Heart left ventricle (tissue), 16 donors: ENCODE data around the gene MAP3K20. TPM values are rescaled to one million over a fixed set of nuclear protein-coding genes. Genes with fewer than 3 reads are reported as not detected.
A peak's percentile ranks its signal among the peaks of the same experiment; 100 is the strongest.

Experiments used
- ATAC-seq, 4 donors: fragments of 200-7000 bp; cut with Tn5 transposase; one replicate each; pipeline ENCODE4 v1.9.1; 2020 to 2022; ENCODE audit warnings: moderate library complexity in 4 of 4, mild to moderate bottlenecking in 3 of 4, moderate number of reproducible peaks in 1 of 4
- DNase-seq, 5 donors: peaks; one replicate each; pipeline ENCODE4 v3.0.0-alpha.2; 2020
- H3K27ac ChIP-seq, 12 donors: fragments of 200-600 bp; sonication (generic) in 4 of 12; one replicate each; pipeline versions ENCODE4 v1.5.0 to v1.8.0; 2016 to 2022; ENCODE audit warnings: mild to moderate bottlenecking in 2 of 12
- H3K27me3 ChIP-seq, 9 donors: fragments of 200-600 bp; sonication (generic) in 2 of 9; one replicate each; pipeline versions ENCODE4 v1.5.1 to v1.8.0; 2016 to 2022; ENCODE audit warnings: mild to moderate bottlenecking in 3 of 9
- H3K36me3 ChIP-seq, 9 donors: fragments of 200-600 bp; sonication (generic) in 2 of 9; one replicate each; pipeline versions ENCODE4 v1.5.0 to v1.8.0; 2018 to 2022; ENCODE audit warnings: mild to moderate bottlenecking in 2 of 9
- H3K4me1 ChIP-seq, 12 donors: fragments of 200-600 bp; sonication (generic) in 4 of 12; one replicate each; pipeline versions ENCODE4 v1.5.0 to v1.8.0; 2016 to 2022; ENCODE audit warnings: mild to moderate bottlenecking in 3 of 12
- H3K4me3 ChIP-seq, 12 donors: fragments of 200-600 bp; sonication (generic) in 4 of 12; one replicate each; pipeline versions ENCODE4 v1.5.0 to v1.8.0; 2017 to 2022; ENCODE audit warnings: mild to moderate bottlenecking in 9 of 12, moderate library complexity in 4 of 12
- H3K9me3 ChIP-seq, 12 donors: fragments of 200-600 bp; sonication (generic) in 4 of 12; one replicate each; pipeline versions ENCODE4 v1.5.0 to v1.8.0; 2016 to 2022; ENCODE audit warnings: mild to moderate bottlenecking in 1 of 12
- CTCF ChIP-seq, 12 donors: fragments of 200-600 bp; sonication (generic) in 4 of 12; IDR thresholded peaks; one replicate each; pipeline versions ENCODE4 v1.5.0 to v1.8.0; 2018 to 2022; ENCODE audit warnings: antibody characterized with exemption in 12 of 12, mild to moderate bottlenecking in 5 of 12
- POLR2A ChIP-seq, 2 donors: fragments of 450-650 bp; IDR thresholded peaks; one replicate each; pipeline ENCODE4 v1.6.1; 2017; ENCODE audit warnings: antibody characterized with exemption in 2 of 2, mild to moderate bottlenecking in 2 of 2, moderate library complexity in 2 of 2
- WGBS, 4 donors: extraction: QIAGEN DNeasy Blood & Tissue Kit in 2 of 4; methylation state at CpG; one replicate each; pipeline versions ENCODE4 v1.1.5 to v1.1.7; 2013 to 2018; 5-methylcytosine and 5-hydroxymethylcytosine counted together
- intact Hi-C, 10 donors: fragments of 100-400 bp; cut with DNase I; formaldehyde crosslinking; loops; one replicate each; pipeline versions ENCODE4 v1.11.1 to v1.14.2; 2022
- polyA plus RNA-seq, 2 donors: library from polyadenylated mRNA; stranded (reverse); fragments of 200-250 nt; gene quantifications; one replicate each; pipeline ENCODE4 v1.2.3, GENCODE V29; 2013
- total RNA-seq, 9 donors: library from RNA; depleted of rRNA in 2 of 9; stranded (reverse); fragments of >200 nt in 2 of 9; fragmentation: NEBNext Ultra II Directional in 3 of 9; extraction: Animal tissue kit (Norgen Biotek cat#: 25700) in 3 of 9; gene quantifications; one replicate each; pipeline versions ENCODE4 v1.1.0 to v1.2.4, GENCODE V29; 2016 to 2023
- donor health status: ischemic (EF 13 %, LVEDD 7.1; RV severe dilation, severe dysfunction).
- donor health status: healthy with polysubstance abuse.
- donor health status: DM: no; HTN: yes; CAD: no.
- donor health status: DM: no; HTN: no; CAD: no.
- donor health status: ischemic (EF 25% LVEDD 6.9; RV normal size, moderate dysfunction).
- donor health status: ischemic (EF 25% LVEDD 5.7; RV mildly dilated, moderate dysfunction).
- donor health status: healthy.
- donor health status: DM: yes; HTN: yes; CAD: no.
- donor health status: ischemic (EF 35%, LVEDD 5.7; RV mildly dilated, moderate dysfunction).
- donor health status: nonischemic (EF 11% LVEDD 7.7; RV severe dilation, severe dysfunction).
- donor health status: DM: yes; HTN: yes; CAD: no.
- donor health status: PGD.
- donor health status: ischemic (EF 29% LVEDD 5.4; RV normal size, mild dysfunction).
- donor health status: nonischemic (EF 23%, LVEDD 6.1; RV moderate dilation, normal function).

MAP3K20 gene
- total and polyA plus RNA-seq, 11 donors = 98.6 to 487 (median 355) TPM

DNA sequence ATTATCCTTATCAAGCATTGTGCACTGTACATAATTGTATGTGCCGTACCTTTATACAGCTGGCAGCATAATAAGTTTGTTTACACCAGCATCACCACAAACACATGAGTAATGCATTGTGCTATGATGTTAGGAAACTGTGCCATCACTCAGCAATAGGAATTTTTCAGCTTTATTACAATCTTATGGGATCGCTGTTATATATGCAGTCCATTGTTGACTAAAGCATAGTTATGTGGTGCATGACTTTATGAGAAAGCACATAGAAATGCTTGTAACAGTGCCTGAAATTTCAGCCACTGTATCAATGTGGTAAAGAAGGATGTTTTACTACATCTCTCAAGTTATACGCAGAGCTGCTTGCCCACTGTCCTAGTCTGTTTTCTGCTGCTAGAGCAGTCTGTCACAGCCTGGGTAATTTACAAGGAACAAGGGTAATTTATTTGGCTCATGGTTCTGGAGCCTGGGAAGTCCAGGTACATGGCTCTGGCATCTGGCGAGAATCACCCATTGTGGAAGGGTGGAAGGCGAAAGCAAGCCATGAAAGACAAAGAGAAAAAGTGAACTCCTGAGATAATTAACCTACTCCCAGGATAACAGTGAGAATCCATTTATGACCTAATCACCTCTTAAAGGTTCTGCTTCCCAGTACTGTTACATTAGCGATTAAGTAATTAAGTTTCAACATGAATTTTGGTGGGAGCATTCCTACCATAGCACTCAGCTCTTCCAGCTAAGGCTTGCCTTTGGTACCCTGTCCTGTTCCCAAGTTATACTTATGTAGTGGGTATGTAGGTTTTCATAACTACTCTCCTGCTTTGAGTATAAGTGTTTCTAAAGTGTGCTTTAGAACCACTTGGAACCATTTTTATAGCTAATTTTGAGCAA, 4.6 kb downstream of the MAP3K20 start:
- ATAC-seq (no peak), DNase-seq (no peak)
- H3K4me1 ChIP-seq = peaks cover 0 to 50% (median 28%) of the 10 kb centered on the region in 12 donors
- H3K9me3 ChIP-seq = no peaks in the 10 kb centered on the region
- WGBS, 4 donors = 81 to 95% (median 93%) methylated on average over 6 of the region's 6 CpGs
- no peak overlapping the region for H3K4me3 ChIP-seq
- H3K36me3 ChIP-seq = peaks cover 0 to 3% (median 0%) of the 10 kb centered on the region in 9 donors
- peak overlapping the region in 2 of 12 donors; percentile 17 to 39 for H3K27ac ChIP-seq
- TF ChIP-seq POLR2A (IDR thresholded peaks at IDR 0.05) (no peak), CTCF (IDR thresholded peaks at IDR 0.05) (no peak)
- H3K27me3 ChIP-seq = no peaks in the 10 kb centered on the region
- intact Hi-C loops = loop anchor here in 9 of 10 donors (5.0 to 10.0 kb wide), 6 partner anchors 38 to 132 kb away; no protein-coding TSS in a partner anchor

GRCh38 chr2:173086518-173087213, 11.0 kb downstream of the MAP3K20 start:
- intact Hi-C loops = no loop called here
- Histone ChIP-seq H3K4me1 (peaks cover 0 to 72% (median 37%) of the 10 kb centered on the region in 12 donors), H3K27me3 (no peaks in the 10 kb centered on the region), H3K27ac (peak overlapping the region in 11 of 12 donors; percentile 23 to 83 (median 71)), H3K4me3 (no peak overlapping the region), H3K9me3 (no peaks in the 10 kb centered on the region), H3K36me3 (peaks cover 0 to 10% (median 3%) of the 10 kb centered on the region in 9 donors)
- ATAC-seq (peak in 3 of 4 donors; percentile 29 to 49 (median 44)), DNase-seq (no peak)
- TF ChIP-seq POLR2A (IDR thresholded peaks at IDR 0.05) = no peak
- TF ChIP-seq CTCF (IDR thresholded peaks at IDR 0.05) = no peak
- WGBS, 4 donors = 46 to 56% (median 47%) methylated on average over 2 of the region's 2 CpGs

GRCh38 chr2:173087214-173087581, 11.6 kb downstream of the MAP3K20 start:
- Histone ChIP-seq H3K36me3 (peaks cover 0 to 15% (median 7%) of the 10 kb centered on the region in 9 donors), H3K9me3 (no peaks in the 10 kb centered on the region), H3K27me3 (no peaks in the 10 kb centered on the region), H3K27ac (peak overlapping the region in 10 of 12 donors; percentile 52 to 83 (median 72)), H3K4me1 (peaks cover 0 to 77% (median 37%) of the 10 kb centered on the region in 12 donors), H3K4me3 (no peak overlapping the region)
- DNase-seq = no peak
- intact Hi-C loops = no loop called here
- ATAC-seq = peak in 1 of 4 donors; percentile 9
- 38 to 44% (median 43%) methylated on average over 1 of the region's 1 CpG for WGBS, 4 donors
- TF ChIP-seq POLR2A (IDR thresholded peaks at IDR 0.05) (no peak), CTCF (IDR thresholded peaks at IDR 0.05) (no peak)
